Esophagus mucosa (tissue), 1 donor: ENCODE data around the gene LRRC57. TPM values are rescaled to one million over a fixed set of nuclear protein-coding genes. Genes with fewer than 3 reads are reported as not detected.

Experiments
- ATAC-seq: fragments of 200-7000 bp; cut with Tn5 transposase; one replicate; pipeline ENCODE4 v1.9.1; 2020
- total RNA-seq: library from RNA; stranded (reverse); gene quantifications from one replicate; pipeline ENCODE4 v1.2.4, GENCODE V29; 2023
- donor health status: DM: yes; HTN: yes; CAD: no.

Gene LRRC57
- total RNA-seq, 1 donor from 2014 or later = 11.6 TPM

DNA sequence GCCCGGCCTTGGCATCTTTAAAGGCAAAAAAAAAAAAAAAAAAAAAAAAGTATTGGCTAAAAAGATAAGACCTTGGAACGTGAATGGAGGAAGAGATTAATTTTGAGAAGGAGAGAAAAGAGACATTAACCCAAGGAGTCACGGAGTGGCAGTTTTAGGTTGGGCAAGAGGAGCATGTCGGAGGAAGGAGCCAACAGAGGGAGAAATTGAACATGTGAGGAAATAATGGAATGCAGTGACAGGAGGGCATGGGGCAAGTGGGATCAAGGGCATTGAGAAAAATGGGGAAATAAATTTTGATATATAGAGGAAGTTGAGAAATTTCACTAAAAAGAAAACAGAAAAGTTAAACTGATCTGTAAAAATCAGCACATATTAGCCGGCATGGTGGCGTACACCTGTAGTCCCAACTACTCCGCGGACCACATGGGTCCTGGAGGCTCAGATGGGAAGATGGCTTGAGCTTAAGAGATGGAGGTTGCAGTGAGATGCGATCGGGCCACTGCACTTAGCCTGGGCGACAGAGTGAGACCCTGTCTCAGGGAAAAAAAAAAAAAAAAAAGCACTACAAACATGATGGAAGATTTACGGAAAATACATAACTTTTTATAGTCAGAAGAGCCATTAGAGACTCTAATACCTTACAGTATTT, 1.3 kb upstream of the LRRC57 start:
- no peak for ATAC-seq

DNA sequence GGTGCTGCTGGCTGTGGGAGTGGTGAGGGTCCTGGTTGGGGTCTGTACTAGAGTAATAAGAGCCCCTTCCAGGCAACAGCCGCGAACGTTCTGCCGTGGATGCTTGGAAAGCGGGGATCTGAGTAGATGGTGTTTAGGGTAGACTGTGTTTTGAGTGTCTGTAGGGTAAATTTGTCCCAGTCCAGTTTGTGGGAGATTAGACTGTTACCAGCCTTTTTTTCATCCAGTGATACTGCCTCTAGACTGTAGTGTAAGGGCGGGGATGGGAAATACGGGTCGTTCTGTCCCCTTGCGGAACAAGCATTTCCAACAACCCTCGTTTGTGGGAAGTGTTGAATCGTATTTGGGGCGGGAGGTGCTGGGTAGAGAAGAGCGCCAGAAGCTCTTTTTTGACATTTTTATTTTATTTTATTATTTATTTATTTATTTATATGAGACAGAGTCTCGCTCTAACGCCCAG, 469 bp upstream of the LRRC57 start:
- ATAC-seq = peak; percentile 36

- ATAC-seq = peak; percentile 12
These were observed 710 bp downstream of the LRRC57 start for GRCh38 chr15:42547918-42548248.

DNA sequence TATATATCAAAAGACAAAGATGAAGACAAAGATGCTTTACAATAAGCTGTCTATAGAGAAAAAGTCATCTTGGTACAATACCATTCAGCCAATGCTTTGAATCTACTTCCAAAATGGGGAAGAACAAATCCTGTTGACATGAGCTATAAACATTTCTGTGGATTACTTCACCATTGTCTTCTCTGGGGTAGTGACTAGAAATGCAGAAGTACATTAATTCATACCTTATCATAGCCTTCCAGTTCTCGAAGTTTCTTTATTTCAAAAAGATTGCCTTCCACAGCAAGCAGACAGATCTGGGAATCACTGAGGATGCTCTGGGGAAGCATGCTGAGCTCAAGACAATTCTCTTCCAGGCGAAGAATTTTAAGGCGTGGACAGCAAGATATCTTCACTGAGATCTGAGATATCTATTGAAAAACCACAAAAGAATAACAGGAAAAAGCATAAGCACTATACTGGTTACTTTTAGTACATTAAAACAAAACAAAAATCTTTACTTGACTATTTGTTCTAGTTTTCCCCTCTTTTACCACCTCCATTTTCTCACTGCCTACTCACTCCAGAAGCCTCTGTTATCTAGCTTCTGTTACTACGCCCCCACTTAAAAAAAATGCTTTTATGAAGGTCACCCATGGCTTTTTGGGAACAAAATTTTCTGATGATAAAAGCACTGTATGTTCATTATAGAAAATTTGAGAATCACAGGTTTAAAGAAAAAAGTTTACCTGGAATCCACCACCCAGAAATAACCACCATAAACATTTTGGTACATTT, 3.6 kb downstream of the LRRC57 start:
- no peak for ATAC-seq

DNA sequence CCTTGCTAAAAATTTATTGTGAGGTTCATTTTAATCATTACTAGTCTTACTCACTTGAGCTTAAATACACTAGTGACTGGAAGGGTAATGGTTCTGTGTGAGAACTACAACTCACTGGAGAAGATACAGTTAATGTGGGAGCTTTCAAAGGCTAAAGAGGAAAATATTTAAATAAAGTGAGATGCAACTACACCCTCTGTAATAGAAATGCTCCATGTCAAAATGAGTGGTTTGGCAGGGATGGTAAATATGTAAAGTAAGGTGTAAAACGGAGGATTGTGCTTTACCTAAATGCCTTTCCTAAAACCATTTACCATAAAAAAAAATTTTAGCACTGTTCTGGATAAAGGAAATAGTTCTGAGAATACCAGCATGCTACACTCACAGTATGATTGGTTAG, 15.3 kb downstream of the LRRC57 start:
- no peak for ATAC-seq

- no peak for ATAC-seq
These were observed 19.6 kb downstream of the LRRC57 start for GRCh38 chr15:42528970-42529369.

DNA sequence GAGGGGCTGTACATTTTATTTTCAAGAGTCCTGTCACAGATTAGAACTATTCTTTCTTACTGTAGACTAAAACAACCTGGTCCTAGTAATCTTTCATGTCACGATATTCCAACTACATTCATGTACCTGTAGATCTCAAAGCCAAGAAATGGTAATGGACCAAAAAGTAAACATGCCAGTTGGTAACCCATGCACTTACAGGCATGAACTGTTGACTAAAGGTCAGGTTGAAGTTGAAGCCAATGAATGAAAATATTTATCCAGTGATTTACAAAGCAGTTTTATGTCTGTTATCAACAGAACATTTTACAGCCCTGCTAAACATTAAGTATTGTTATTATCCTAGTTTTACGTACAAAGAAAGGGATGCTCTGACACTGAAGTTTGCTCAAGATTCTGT, 25.3 kb downstream of the LRRC57 start:
- no peak for ATAC-seq

GRCh38 chr15:42511007-42511391, 37.6 kb downstream of the LRRC57 start:
- no peak for ATAC-seq

DNA sequence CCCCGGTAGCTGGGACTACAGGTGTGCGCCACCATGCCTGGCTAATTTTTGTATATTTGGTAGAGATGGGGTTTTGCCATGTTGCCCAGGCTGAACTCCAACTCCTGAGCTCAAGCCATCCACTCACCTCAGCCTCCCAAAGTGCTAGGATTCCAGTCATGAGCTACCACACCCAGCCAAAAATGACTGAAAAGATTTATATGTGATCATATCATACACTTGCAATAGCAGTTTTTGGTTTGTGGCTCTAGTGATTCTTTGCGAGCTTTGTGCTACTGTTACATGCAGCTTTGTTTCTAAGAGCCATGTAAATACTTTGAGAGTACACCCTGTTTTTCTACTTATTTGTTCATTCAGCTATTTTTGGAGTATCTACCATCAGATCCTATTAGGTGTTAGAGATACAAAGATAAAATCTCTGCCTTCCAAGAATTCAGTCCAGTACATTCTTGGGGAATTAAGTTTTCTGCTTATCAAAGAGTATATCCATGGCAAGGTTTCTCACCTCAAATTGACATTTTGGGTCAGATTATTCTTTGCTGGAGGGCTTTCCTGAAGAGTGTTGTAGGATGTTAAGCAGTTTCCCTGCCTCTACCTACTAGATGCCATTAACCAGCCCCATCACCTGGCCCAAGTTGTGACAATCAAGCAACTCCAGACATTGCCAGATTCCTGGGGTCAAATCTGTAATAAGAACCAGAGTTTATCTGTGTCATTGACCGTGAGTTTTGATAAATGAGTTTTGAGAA, 38.2 kb downstream of the LRRC57 start:
- ATAC-seq = no peak

- ATAC-seq = no peak
These were observed 40.3 kb downstream of the LRRC57 start for GRCh38 chr15:42508263-42508690.

GRCh38 chr15:42507514-42507913, 41.1 kb downstream of the LRRC57 start:
- no peak for ATAC-seq

DNA sequence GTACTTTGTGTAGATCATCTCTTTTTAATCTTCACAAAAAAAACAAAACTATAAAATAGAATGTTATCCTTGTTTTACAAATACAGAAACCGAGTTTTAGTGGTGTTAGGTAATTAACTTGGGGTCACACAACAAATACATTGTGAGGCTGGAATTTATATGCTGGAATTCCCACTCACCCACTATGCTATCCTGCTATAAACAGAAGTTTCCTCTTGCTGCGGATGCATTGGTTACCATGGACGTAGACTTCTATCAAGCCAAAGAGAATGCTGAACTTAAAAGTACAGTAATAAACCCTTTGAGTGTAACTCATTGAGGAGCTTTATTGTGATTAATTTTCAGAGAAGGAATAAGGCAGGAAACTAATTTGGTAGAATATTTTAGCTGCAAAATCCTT, 44.0 kb downstream of the LRRC57 start:
- ATAC-seq = no peak

DNA sequence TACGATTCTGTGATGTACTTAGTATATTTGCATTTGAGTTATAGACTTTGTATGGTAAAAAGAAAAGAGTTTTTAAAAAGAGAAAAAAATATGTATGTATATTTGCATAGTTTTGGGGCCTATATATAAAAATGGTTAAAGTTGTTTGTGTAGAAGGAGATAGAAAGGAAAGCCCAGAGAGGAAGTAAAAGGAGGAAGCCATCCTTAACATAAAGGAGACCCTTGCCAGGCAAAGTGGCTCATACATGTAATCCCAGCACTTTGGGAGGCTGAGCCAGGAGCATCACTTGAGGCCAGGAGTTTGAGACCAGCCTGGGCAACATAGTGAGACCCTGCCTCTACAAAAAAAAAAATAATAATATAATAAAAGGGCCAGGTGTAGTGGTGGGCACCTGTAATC, 44.8 kb downstream of the LRRC57 start:
- no peak for ATAC-seq

- no peak for ATAC-seq
These were observed 46.1 kb downstream of the LRRC57 start for GRCh38 chr15:42502477-42502876.

DNA sequence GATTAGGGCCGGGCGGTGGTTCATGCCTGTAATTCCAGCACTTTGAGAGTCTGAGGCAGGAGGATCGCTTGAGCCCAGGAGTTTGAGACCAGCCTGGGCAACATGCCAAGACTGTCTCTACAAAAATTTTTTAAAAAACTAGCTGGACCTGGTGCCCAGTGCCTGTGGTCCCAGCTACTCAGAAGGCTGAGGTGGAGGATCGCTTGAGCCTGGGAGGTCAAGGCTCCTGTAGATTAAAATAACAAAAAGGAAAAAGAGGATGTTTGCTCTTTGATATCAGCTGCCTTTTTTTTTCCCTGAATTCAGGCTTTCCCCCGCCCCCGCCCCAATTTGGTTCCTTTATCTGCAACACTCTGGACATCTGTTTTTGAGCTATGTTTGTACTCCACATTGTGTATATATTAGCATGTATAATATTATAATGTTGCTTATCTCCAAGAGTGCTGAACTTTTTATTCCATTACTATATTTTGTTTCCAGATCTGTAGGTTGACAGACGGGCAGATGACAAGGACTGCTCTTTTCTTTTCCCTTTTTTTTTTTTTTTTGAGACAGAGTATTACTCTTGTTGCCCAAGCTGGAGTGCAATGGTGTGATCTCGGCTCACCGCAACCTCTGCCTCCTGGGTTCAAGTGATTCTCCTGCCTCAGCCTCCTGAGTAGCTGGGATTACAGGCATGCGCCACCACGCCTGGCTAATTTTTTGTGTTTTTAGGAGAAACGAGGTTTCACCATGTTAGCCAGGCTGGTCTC, 48.6 kb downstream of the LRRC57 start:
- no peak for ATAC-seq

DNA sequence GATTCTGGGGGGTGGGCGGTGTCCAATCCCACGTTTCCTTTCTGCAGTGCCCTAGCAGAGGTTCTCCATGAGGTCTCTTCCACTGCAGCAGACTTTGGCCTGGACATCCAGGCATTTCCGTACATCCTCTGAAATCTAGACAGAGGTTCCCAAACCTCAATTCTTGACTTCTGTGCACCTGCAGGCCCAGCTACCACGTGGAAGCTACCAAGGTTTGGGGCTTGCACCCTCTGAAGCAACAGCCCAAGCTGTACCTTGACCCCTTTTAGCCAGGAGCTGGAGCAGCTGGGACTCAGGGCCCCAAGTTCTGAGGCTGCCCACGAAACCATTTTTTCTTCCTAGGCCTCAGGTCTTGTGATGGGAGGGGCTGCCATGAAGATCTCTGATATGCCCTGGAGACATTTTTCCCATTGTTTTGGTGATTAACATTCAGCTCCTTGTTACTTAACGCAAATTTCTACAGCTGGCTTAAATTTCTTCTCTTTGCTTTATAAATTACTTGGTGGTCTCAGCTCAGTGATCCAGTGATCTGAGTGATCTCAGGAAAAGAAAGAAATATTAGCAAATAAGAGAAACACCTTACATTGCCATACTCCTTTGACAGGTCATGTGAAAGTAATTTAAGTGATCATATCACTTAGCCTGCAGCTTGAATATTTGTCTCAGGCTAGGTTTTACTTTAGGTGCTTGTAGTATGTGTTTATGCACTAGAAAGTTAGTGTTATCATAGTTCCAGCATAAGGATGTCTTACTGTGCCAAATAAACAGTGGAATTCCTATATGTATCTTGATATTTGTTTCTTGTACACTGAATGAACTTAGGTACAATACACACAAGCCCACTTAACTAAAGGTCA, 50.2 kb downstream of the LRRC57 start:
- ATAC-seq = no peak

DNA sequence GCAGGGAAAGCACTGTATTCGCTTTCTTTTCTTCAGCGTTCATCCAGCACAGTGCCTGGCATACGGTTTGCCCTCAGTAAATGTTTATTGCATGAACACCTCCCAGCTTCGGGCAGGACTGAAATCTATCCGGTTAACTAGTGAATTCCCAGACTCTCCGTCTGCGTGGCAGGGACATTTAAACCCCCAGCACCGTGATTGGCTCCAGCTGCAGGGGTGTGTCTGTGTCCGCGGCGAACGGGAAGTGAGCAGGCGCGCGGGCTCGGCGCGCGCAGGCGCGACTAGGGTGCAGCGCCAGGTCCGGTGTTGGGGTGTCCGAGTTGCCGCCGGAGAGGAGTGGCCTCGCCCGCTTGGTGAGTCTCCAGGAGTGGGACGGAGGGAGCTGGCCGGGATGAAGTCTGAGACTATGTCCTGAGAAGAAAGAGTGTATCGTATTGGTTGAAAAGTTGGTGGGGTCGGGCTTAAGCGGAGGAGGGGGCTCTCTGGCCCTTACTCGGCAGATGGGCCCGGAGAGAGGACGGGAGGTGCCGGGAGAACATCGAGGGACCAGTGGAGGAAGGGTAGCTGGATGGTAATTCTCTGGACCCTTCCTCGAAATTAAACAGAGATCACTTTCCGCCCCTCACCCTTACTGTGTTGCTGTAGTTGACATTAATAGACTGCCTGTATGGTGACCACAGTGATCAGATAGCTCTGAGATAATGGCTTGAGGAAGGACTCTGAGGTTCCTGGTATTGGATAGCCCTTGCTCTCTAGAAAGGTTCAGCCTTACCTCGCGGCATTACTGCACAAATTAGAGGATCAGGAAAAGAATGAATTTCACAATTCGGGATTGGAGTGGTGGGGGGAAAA, 53.0 kb downstream of the LRRC57 start, which contains the start of gene SNAP23:
TSS of gene SNAP23 (plus strand) at position 274 of the 852 bp plus-strand sequence. CDS start 16,213 bp downstream, outside the sequence.
- peak; percentile 97 for ATAC-seq

- peak; percentile 9 for ATAC-seq
These were observed 53.6 kb downstream of the LRRC57 start for GRCh38 chr15:42494998-42495360.

- ATAC-seq = no peak
These were observed 54.9 kb downstream of the LRRC57 start for GRCh38 chr15:42493679-42494078.

DNA sequence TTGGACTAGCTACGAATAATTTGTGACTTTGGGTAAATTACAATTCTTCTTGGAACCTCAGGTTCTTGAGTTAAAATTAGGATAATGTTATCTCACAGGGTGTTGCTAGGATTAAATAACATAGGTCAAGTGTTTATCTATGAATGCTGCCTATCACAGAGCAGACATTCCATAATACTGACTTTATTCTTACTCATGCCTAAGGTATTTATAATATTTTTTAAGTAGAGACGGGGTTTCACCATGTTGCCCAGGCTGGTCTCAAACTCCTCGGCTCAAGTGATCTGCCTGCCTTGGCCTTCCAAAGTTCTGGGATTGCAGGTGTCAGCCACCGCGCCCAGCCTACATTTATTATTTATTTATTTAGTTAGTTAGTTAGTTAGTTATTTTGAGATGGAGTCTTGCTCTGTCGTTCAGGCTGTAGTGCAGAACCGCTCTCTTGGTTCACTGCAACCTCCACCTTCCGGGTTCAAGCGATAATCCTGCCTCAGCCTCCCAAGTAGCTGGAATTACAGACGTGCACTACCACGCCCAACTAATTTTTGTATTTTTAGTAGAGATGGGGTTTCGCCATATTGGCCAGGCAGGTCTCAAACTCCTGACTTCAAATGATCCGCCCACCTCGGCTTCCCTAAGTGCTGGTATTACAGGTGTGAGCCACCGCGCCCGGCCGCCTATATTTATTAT, 56.9 kb downstream of the LRRC57 start:
- ATAC-seq = no peak
